Measurements from ENCODE around the gene DOK1. TPM values are rescaled to one million over a fixed set of nuclear protein-coding genes. Genes with fewer than 3 reads are reported as not detected.

DOK1 gene
- total and polyA plus RNA-seq, 2 donors (not counting 1 experiment from before 2014, with no cell fraction given) = 29.1 to 41.4 TPM

GRCh38 chr2:74593826-74594772, 39.6 kb downstream of the DOK1 start:
- H3K4me2 ChIP-seq (replicated peaks; ENCODE audit: low read depth, low read length, poor library complexity, severe bottlenecking) = no peak overlapping the region
- peaks cover 31% of the 10 kb centered on the region for H3K27me3 Mint-ChIP-seq
- ATAC-seq (ENCODE audit: low read depth) = no peak

More at GRCh38 chr2:74593826-74594772, 39.6 kb downstream of the DOK1 start:
- Histone ChIP-seq H3K36me3 (replicated peaks in 1 of 2; ENCODE audit: control extremely low read depth in 1 of 2, control insufficient read depth in 1 of 2, extremely low read depth in 1 of 2, insufficient read depth in 2 of 2, low read length in 1 of 2) (no peaks in the 10 kb centered on the region), H4K20me1 (ENCODE audit: control insufficient read depth, insufficient read depth, low read length, poor library complexity, severe bottlenecking) (no peaks in the 10 kb centered on the region), H3K9me3 (ENCODE audit: control extremely low read depth in 1 of 3, control insufficient read depth in 2 of 3, insufficient read depth in 1 of 3, low read length in 2 of 3) (no peaks in the 10 kb centered on the region), H3K4me1 (ENCODE audit: control insufficient read depth in 2 of 2, insufficient read depth in 2 of 2, low read length in 2 of 2) (no peaks in the 10 kb centered on the region), H3K27ac (ENCODE audit: low read length in 2 of 2) (no peak overlapping the region), H3K9ac (ENCODE audit: low read length) (no peak overlapping the region), H2AFZ (ENCODE audit: insufficient read depth, low read depth, low read length, poor library complexity, severe bottlenecking) (no peak overlapping the region), H3K4me3 (ENCODE audit: control extremely low read depth in 1 of 5, extremely low read depth in 1 of 5, insufficient read depth in 1 of 5, low read depth in 2 of 5, low read length in 4 of 5) (no peak overlapping the region), H3K27me3 (replicated peaks in 1 of 4; ENCODE audit: control extremely low read depth in 1 of 4, control insufficient read depth in 3 of 4, insufficient read depth in 4 of 4, low read length in 3 of 4) (peaks cover 0 to 16% (median 11%) of the 10 kb centered on the region in 4 experiments), H3K79me2 (ENCODE audit: control insufficient read depth, insufficient read depth, low read length) (no peaks in the 10 kb centered on the region)
- no peak for TF ChIP-seq CTCF (IDR thresholded peaks at IDR 0.05)
- TF ChIP-seq EZH2 (IDR thresholded peaks at IDR 0.05; ENCODE audit: borderline replicate concordance, insufficient read depth, low read depth, low read length, poor library complexity, severe bottlenecking) = no peak
- DNase-seq = no peak
- ChIA-PET POLR2A (no interaction called here), CTCF (interaction anchor here (1.1 kb wide), 1 partner anchor 88 kb away, joined by 3 read pairs; no protein-coding TSS in a partner anchor)
- intact Hi-C loops (cut with micrococcal nuclease) = loop anchor here (2.0 kb wide), 1 partner anchor 19 kb away; no protein-coding TSS in a partner anchor
- H3K4me1 Mint-ChIP-seq = no peaks in the 10 kb centered on the region
- 83% methylated on average over 2 of the region's 4 CpGs for WGBS (ENCODE audit: insufficient coverage)
- no peak overlapping the region for H3K27ac Mint-ChIP-seq
- no peaks in the 10 kb centered on the region for H3K9me3 Mint-ChIP-seq (ENCODE audit: insufficient read depth)
- no peak overlapping the region for H3K4me3 Mint-ChIP-seq
